Right lobe of liver (tissue), 6 donors: ENCODE results near the gene CACNA1C. TPM values are rescaled to one million over a fixed set of nuclear protein-coding genes. Genes with fewer than 3 reads are reported as not detected.

Experiments used
- ATAC-seq, 4 donors: fragments of 200-7000 bp; cut with Tn5 transposase; one replicate each; pipeline ENCODE4 v1.9.1; 2020; ENCODE audit warnings: mild to moderate bottlenecking in 4 of 4, moderate library complexity in 4 of 4
- DNase-seq, 3 donors: peaks; one replicate each; pipeline ENCODE4 v3.0.0-alpha.2; 2020
- H3K27ac ChIP-seq, 3 donors: fragments of 200-600 bp; one replicate each; pipeline ENCODE4 v1.8.0; 2022
- H3K27me3 ChIP-seq, 2 donors: fragments of 200-600 bp; one replicate each; pipeline ENCODE4 v1.8.0; 2022
- H3K36me3 ChIP-seq, 4 donors: fragments of 200-600 bp; sonication (generic) in 1 of 4; one replicate each; pipeline versions ENCODE4 v1.5.1 to v1.8.0; 2017 to 2022; ENCODE audit warnings: control low read depth in 1 of 4
- H3K4me1 ChIP-seq, 4 donors: fragments of 200-600 bp; sonication (generic) in 1 of 4; one replicate each; pipeline versions ENCODE4 v1.5.1 to v1.8.0; 2017 to 2022; ENCODE audit warnings: control low read depth in 1 of 4
- H3K4me3 ChIP-seq, 3 donors: fragments of 200-600 bp; one replicate each; pipeline ENCODE4 v1.8.0; 2022
- H3K9me3 ChIP-seq, 4 donors: fragments of 200-600 bp; sonication (generic) in 1 of 4; one replicate each; pipeline versions ENCODE4 v1.5.1 to v1.8.0; 2017 to 2022; ENCODE audit warnings: control low read depth in 1 of 4
- POLR2A ChIP-seq: fragments of 450-650 bp; IDR thresholded peaks from one replicate; pipeline ENCODE4 v1.6.1; 2017; ENCODE audit warnings: antibody characterized with exemption, mild to moderate bottlenecking
- WGBS: methylation state at CpG from one replicate; pipeline ENCODE4 v1.1.6; 2018; ENCODE audit warnings: low coverage, low lambda C conversion rate; ENCODE audit not compliant: insufficient coverage; ENCODE audit errors: missing lambda C conversion rate; 5-methylcytosine and 5-hydroxymethylcytosine counted together
- intact Hi-C, 2 donors: fragments of 100-400 bp; cut with DNase I; formaldehyde crosslinking; loops; one replicate each; pipeline versions ENCODE4 v1.11.2 to v1.14.1; 2022
- total RNA-seq, 6 experiments: library from RNA; depleted of rRNA in 2 of 6; stranded (reverse); fragments of >200 nt in 2 of 6; fragmentation: NEBNext Ultra II Directional in 3 of 6; extraction: Animal tissue kit (Norgen Biotek cat#: 25700) in 3 of 6; gene quantifications; one replicate each; pipeline versions ENCODE4 v1.1.0 to v1.2.4, GENCODE V29; 2016 to 2023
- TF ChIP-seq, protein P1 (sequence below), 4 donors: fragments of 200-600 bp in 3 of 4; fragments of 450-650 bp in 1 of 4; IDR thresholded peaks; one replicate each; pipeline versions ENCODE4 v1.5.1 to v1.8.0; 2016 to 2022; ENCODE audit warnings: antibody characterized with exemption in 4 of 4, mild to moderate bottlenecking in 2 of 4
- donor health status: DM: no; HTN: yes; CAD: no.
- donor health status: DM: no; HTN: no; CAD: no.
- donor health status: DM: no; HTN: no; CAD: no.
- donor health status: DM: no; HTN: yes; CAD: no.
- donor health status: DM: no; HTN: yes; CAD: no.

Gene CACNA1C
- total RNA-seq, 6 experiments from 2014 or later, result 0.18 to 1.0 (median 0.57) TPM

DNA sequence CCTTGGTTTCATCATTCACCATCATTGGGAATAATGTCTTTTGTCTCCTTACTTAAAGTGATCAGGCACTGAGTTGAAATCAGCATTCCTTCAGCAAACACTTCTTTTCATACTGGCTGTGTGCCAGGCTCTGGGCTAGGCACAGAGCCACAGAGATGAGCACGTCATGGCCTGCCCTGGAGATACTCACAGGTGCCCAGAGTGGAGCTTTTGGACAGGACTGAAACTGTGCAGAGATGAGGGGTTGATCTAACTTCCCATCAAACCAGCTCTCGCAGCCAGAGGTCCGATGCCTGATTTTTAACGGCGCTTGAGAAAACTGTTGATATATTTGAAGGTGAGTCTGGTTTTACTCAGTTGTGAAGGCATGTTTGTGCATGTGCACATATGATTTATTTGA is 43.1 kb downstream of the CACNA1C start:
- DNase-seq (no peak), ATAC-seq (no peak)
- intact Hi-C loops, result no loop called here
- H3K36me3 ChIP-seq, result no peaks in the 10 kb centered on the region
- H3K9me3 ChIP-seq, result no peaks in the 10 kb centered on the region
- H3K4me1 ChIP-seq, result no peaks in the 10 kb centered on the region
- H3K27ac ChIP-seq, result no peak overlapping the region
- H3K4me3 ChIP-seq, result no peak overlapping the region
- TF ChIP-seq, protein P1, sequence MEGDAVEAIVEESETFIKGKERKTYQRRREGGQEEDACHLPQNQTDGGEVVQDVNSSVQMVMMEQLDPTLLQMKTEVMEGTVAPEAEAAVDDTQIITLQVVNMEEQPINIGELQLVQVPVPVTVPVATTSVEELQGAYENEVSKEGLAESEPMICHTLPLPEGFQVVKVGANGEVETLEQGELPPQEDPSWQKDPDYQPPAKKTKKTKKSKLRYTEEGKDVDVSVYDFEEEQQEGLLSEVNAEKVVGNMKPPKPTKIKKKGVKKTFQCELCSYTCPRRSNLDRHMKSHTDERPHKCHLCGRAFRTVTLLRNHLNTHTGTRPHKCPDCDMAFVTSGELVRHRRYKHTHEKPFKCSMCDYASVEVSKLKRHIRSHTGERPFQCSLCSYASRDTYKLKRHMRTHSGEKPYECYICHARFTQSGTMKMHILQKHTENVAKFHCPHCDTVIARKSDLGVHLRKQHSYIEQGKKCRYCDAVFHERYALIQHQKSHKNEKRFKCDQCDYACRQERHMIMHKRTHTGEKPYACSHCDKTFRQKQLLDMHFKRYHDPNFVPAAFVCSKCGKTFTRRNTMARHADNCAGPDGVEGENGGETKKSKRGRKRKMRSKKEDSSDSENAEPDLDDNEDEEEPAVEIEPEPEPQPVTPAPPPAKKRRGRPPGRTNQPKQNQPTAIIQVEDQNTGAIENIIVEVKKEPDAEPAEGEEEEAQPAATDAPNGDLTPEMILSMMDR (IDR thresholded peaks at IDR 0.05), result no peak
- no peak for TF ChIP-seq POLR2A
- H3K27me3 ChIP-seq, result no peaks in the 10 kb centered on the region
- WGBS, result 22% methylated on average over 1 of the region's 5 CpGs

DNA sequence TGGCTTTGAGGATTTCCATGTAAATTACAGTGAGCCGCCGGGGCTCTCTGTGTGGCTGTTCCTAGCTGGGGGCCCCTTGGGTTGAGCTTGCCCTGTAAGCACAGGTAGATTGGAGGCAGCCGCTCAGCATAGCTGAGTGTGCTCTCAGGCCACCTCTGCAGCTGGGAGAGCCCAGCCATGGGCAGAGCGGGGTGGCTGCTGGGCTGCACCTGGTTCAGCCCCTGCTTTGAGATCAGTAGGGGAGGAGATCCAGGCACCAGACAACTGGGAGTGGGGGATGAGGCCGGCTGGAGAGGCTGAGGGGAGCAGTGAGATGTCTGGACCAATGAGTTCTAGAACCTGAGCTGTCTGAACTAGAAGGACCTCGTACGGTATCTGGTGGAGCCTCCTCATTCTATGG is 44.8 kb downstream of the CACNA1C start:
- H3K9me3 ChIP-seq, result no peaks in the 10 kb centered on the region
- 82% methylated on average over 5 of the region's 7 CpGs for WGBS
- H3K4me3 ChIP-seq, result no peak overlapping the region
- no peaks in the 10 kb centered on the region for H3K4me1 ChIP-seq
- H3K27ac ChIP-seq, result no peak overlapping the region
- DNase-seq (no peak), ATAC-seq (no peak)
- TF ChIP-seq, protein P1 (IDR thresholded peaks at IDR 0.05), result no peak
- no peak for TF ChIP-seq POLR2A
- no peaks in the 10 kb centered on the region for H3K27me3 ChIP-seq
- no peaks in the 10 kb centered on the region for H3K36me3 ChIP-seq
- intact Hi-C loops, result no loop called here

DNA sequence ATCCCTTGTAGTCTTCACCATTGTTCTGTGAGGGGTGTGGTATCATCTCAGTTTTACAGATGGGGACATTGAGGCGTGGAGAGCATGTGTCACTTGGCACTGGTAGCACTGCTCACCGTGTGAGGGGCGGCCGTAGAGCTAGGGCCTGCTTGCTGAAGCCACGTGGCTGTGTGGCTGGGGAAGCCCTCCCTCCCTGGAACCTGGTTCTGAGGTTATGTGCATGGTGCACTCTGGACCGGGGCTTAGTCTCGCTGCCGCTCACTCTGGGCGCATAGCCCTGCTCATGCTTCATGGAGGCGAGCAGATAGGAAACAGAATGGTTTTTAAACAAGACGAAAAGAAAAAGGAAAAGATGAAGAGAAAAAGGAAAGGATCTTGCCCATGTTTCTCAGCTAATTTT is 46.1 kb downstream of the CACNA1C start:
- ATAC-seq (no peak), DNase-seq (no peak)
- Histone ChIP-seq H3K27ac (no peak overlapping the region), H3K27me3 (no peaks in the 10 kb centered on the region), H3K36me3 (no peaks in the 10 kb centered on the region), H3K4me1 (no peaks in the 10 kb centered on the region), H3K9me3 (no peaks in the 10 kb centered on the region), H3K4me3 (no peak overlapping the region)
- TF ChIP-seq, protein P1 (IDR thresholded peaks at IDR 0.05), result no peak
- TF ChIP-seq POLR2A, result no peak
- intact Hi-C loops, result no loop called here
- 51% methylated on average over 6 of the region's 11 CpGs for WGBS

DNA sequence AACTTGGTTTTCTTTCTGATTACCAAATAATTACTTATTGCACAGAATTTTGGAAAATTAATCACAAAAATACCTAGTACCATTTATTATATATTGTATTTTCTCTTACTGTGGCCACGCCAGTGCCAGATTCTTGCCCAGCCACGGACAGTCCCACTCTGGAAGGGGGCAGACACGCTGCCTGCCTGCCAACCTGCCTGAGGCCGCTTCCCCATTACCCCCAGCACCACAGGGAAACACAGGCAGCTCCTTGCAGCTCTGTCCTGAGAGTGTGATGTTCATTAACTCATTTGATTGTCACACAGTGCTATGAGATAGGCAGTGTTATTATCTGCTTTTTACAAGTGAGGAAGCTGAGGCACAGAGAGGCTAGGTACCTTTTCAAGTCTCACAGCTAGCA is 46.8 kb downstream of the CACNA1C start:
- Histone ChIP-seq H3K4me1 (no peaks in the 10 kb centered on the region), H3K4me3 (no peak overlapping the region), H3K36me3 (no peaks in the 10 kb centered on the region), H3K27ac (no peak overlapping the region), H3K27me3 (no peaks in the 10 kb centered on the region), H3K9me3 (no peaks in the 10 kb centered on the region)
- DNase-seq, result no peak
- no peak for ATAC-seq
- 50% methylated on average over 1 of the region's 4 CpGs for WGBS
- intact Hi-C loops, result no loop called here
- TF ChIP-seq, protein P1 (IDR thresholded peaks at IDR 0.05), result no peak
- TF ChIP-seq POLR2A, result no peak

DNA sequence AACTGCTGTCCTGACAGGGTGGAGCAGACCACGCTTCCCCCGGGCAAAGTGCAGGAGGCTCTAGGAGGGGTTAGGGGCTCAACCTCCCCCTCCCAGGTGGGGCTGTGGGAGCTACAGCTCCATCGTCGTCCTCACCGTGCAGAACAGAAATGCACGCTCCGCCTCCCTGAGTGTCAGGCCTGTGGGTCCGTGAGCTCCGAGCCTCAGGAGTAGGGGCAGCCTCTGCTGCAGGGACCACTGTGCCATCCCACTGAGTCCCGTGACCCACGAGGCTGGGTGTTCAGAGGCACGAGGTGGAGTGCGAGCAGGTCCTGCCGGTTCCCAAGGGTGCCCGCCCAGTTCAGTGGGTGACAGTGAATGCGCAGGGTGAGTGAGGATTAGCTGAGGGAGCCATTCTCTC is 48.6 kb downstream of the CACNA1C start:
- Histone ChIP-seq H3K36me3 (no peaks in the 10 kb centered on the region), H3K27me3 (no peaks in the 10 kb centered on the region), H3K4me3 (no peak overlapping the region), H3K27ac (no peak overlapping the region), H3K4me1 (no peaks in the 10 kb centered on the region), H3K9me3 (no peaks in the 10 kb centered on the region)
- DNase-seq (no peak), ATAC-seq (no peak)
- TF ChIP-seq, protein P1 (IDR thresholded peaks at IDR 0.05), result no peak
- no peak for TF ChIP-seq POLR2A
- intact Hi-C loops, result no loop called here
- 32% methylated on average over 5 of the region's 16 CpGs for WGBS
